ENCODE measurements around the gene ITGB5. TPM values are rescaled to one million over a fixed set of nuclear protein-coding genes. Genes with fewer than 3 reads are reported as not detected.

Gene ITGB5
- total RNA-seq, 6 donors from 2014 or later = 81.5 to 145 (median 106) TPM

Small RNA genes lying within 50 kb of the gene (small RNA-seq; reads per million reads assigned to genes)
- 0 reads per million in 4 donors for gene MIR544B

Other genes with a start within 250 kb of the ITGB5 start
- 10 to 100 TPM in 5 of 6 donors, 1 to 10 TPM in 1; 5.0 to 26.2 (median 23.7) TPM for gene UMPS, start 156.9 kb downstream of the ITGB5 start, total RNA-seq
- gene MUC13, start 47.4 kb upstream of the ITGB5 start, total RNA-seq = 1 to 10 TPM in 1 of 6 donors, under 1 TPM in 3, not detected in 2; 0.15 to 3.6 (median 0.24) TPM
- gene HEG1, start 168.6 kb upstream of the ITGB5 start, total RNA-seq = 100 to 1,000 TPM in 3 of 6 donors, 10 to 100 TPM in 3; 45.1 to 168 (median 100) TPM

Measured in upper lobe of left lung (tissue), 6 donors.